ENCODE results near the gene FRS3. TPM values are rescaled to one million over a fixed set of nuclear protein-coding genes. Genes with fewer than 3 reads are reported as not detected.

Gene FRS3
- total and polyA plus RNA-seq, 9 of the 15 experiments (the other 6 are each of a cell fraction or from before 2014, with no cell fraction given), result 0.03 to 3.7 (median 1.6) TPM

DNA sequence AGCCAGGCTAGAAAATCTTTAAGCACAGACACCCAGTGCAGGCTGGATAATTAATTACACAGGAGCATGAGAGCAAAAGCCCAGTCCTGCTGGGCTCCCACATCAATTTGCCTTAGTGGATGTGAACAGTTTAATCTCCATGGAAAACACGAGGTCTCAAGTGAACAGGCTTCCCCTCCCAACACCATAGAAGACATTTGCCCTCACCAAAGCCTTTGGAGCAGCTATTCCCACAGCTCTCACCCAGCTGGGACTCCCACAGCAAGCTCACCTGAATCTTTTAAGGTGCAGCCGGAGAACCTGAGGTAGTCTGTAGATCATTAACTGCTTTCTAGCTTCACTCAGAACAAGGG is 19.8 kb upstream of the FRS3 start:
- TF ChIP-seq GABPA (tag; conservative IDR thresholded peaks at IDR 0.05; ENCODE audit: low read depth) (no peak), PYGO2 (tag; IDR thresholded peaks at IDR 0.05) (no peak), CBX8 (IDR thresholded peaks at IDR 0.05; ENCODE audit: borderline replicate concordance, extremely low read depth, low read depth, low read length, poor library complexity, severe bottlenecking) (no peak), ZNF75A (CRISPR knock-in tag; IDR thresholded peaks at IDR 0.05) (no peak), ZBTB11 (CRISPR knock-in tag; IDR thresholded peaks at IDR 0.05) (no peak), KDM5B (IDR thresholded peaks at IDR 0.05; ENCODE audit: insufficient replicate concordance, low read depth, low read length) (no peak), BRF2 (IDR thresholded peaks at IDR 0.05; ENCODE audit: borderline replicate concordance, insufficient read depth, insufficient read length) (no peak)
- H3K9me1 ChIP-seq (ENCODE audit: control insufficient read depth, insufficient read depth, low read length), result no peaks in the 10 kb centered on the region
- in situ Hi-C loops (cut with MboI), result no loop called here
- H3K4me1 ChIP-seq (replicated peaks in 1 of 2; ENCODE audit: control insufficient read depth in 2 of 2, insufficient read depth in 2 of 2, low read length in 2 of 2), result no peaks in the 10 kb centered on the region
- intact Hi-C loops (cut with micrococcal nuclease), result no loop called here
- H3K36me3 ChIP-seq (ENCODE audit: control insufficient read depth, insufficient read depth, low read length), result peaks cover 19% of the 10 kb centered on the region; the same call in 1 of the 3 replicates
- no peak for ATAC-seq
- no peak overlapping the region for H3K27ac ChIP-seq (ENCODE audit: extremely low read depth, low read depth, low read length)
- ChIA-PET POLR2A (interaction anchor here (0.6 to 3.5 kb wide), 3 partner anchors 9 to 246 kb away, joined by 3 to 37 read pairs (median 4); partner anchors contain the start of gene TOMM6), CTCF (ENCODE audit: low intra/inter-chr PET ratio) (no interaction called here)
- no peak for DNase-seq (ENCODE audit: extremely low read depth in 1 of 4, low spot score in 3 of 4)
- no peak overlapping the region for H3K4me2 ChIP-seq (ENCODE audit: insufficient read depth, low read length)
- no peak overlapping the region for H3K9ac ChIP-seq (ENCODE audit: insufficient read depth in 1 of 2, low read depth in 2 of 2, low read length in 2 of 2)
- H3K79me2 ChIP-seq (ENCODE audit: control insufficient read depth, insufficient read depth, low read length), result no peaks in the 10 kb centered on the region
- no peaks in the 10 kb centered on the region for H3K9me3 ChIP-seq (replicated peaks; ENCODE audit: control insufficient read depth, insufficient read depth, low read depth, low read length)
- H4K20me1 ChIP-seq (replicated peaks; ENCODE audit: control insufficient read depth, insufficient read depth, low read length), result no peaks in the 10 kb centered on the region
- H3K4me3 ChIP-seq, result no peak overlapping the region
- BruUV-seq (replicated peaks), result no TSS peak
- FAIRE-seq, result no peak
- H2AFZ ChIP-seq (ENCODE audit: low read depth, low read length), result no peak overlapping the region
- H3K27me3 ChIP-seq (ENCODE audit: control insufficient read depth in 2 of 2, insufficient read depth in 2 of 2, low read length in 2 of 2), result no peaks in the 10 kb centered on the region
- 50% methylated on average over 2 of the region's 2 CpGs for WGBS (ENCODE audit: insufficient coverage, low coverage, missing lambda C conversion rate)

Measured in K562 (cell line).